Measurements from ENCODE around the gene TCP10L. TPM values are rescaled to one million over a fixed set of nuclear protein-coding genes. Genes with fewer than 3 reads are reported as not detected.

TCP10L gene
- total RNA-seq, 1 donor from 2014 or later, result not detected

Other genes starting within 250 kb of the TCP10L start
- gene URB1, start 192.5 kb downstream of the TCP10L start, total RNA-seq, result 14.8 TPM
- gene EVA1C, start 172.8 kb downstream of the TCP10L start, total RNA-seq, result 23.8 TPM
- 21.9 TPM for gene CFAP298, start 26.9 kb upstream of the TCP10L start, total RNA-seq
- 4.9 TPM for gene SYNJ1, start 142.5 kb upstream of the TCP10L start, total RNA-seq
- 16.5 TPM for gene PAXBP1, start 186.2 kb upstream of the TCP10L start, total RNA-seq

Measured in esophagus mucosa (tissue), 1 donor.